Central memory CD4-positive, alpha-beta T cell (primary cell): ENCODE results near the gene MYL3.

Source experiments
- DNase-seq: peaks from one replicate; pipeline ENCODE4 v3.0.0; 2022

The MYL3 gene

GRCh38 chr3:46882377-46883053, 19.3 kb upstream of the MYL3 start:
- no peak for DNase-seq

- no peak for DNase-seq
Observed at GRCh38 chr3:46881596-46882376, 18.5 kb upstream of the MYL3 start.

GRCh38 chr3:46880884-46881595, 17.8 kb upstream of the MYL3 start:
- no peak for DNase-seq

- DNase-seq, result no peak
Observed at GRCh38 chr3:46878781-46879436, 15.7 kb upstream of the MYL3 start.

GRCh38 chr3:46877406-46878125, 14.3 kb upstream of the MYL3 start, which contains the start of gene PTH1R:
TSS of gene PTH1R (plus strand) at chr3:46877721. CDS start at chr3:46883560, 5,839 bp downstream.
- no peak for DNase-seq

- DNase-seq, result no peak
Observed at GRCh38 chr3:46876313-46877300, 13.4 kb upstream of the MYL3 start.

- no peak for DNase-seq
Observed at GRCh38 chr3:46875560-46875959, 12.3 kb upstream of the MYL3 start.

GRCh38 chr3:46874430-46874829, 11.2 kb upstream of the MYL3 start:
- DNase-seq, result no peak

GRCh38 chr3:46873521-46873920, 10.3 kb upstream of the MYL3 start:
- DNase-seq, result no peak

- no peak for DNase-seq
Observed at GRCh38 chr3:46871222-46871621, 8.0 kb upstream of the MYL3 start.

- DNase-seq, result no peak
Observed at GRCh38 chr3:46870651-46871050, 7.4 kb upstream of the MYL3 start.

GRCh38 chr3:46869440-46869839, 6.2 kb upstream of the MYL3 start:
- DNase-seq, result no peak

GRCh38 chr3:46868948-46869347, 5.7 kb upstream of the MYL3 start:
- DNase-seq, result no peak

- DNase-seq, result no peak
Observed at GRCh38 chr3:46868287-46868686, 5.0 kb upstream of the MYL3 start.

- no peak for DNase-seq
Observed at GRCh38 chr3:46867550-46867898, 4.3 kb upstream of the MYL3 start.

GRCh38 chr3:46866720-46867549, 3.7 kb upstream of the MYL3 start:
- peak; percentile 54 for DNase-seq

- DNase-seq, result no peak
Observed at GRCh38 chr3:46866032-46866595, 2.9 kb upstream of the MYL3 start.

GRCh38 chr3:46865546-46865945, 2.3 kb upstream of the MYL3 start:
- DNase-seq, result no peak

GRCh38 chr3:46865031-46865507, 1.8 kb upstream of the MYL3 start:
- DNase-seq, result no peak
